Measurements from ENCODE around the gene ITGB1BP1.
A peak's percentile ranks its signal among the peaks of the same experiment; 100 is the strongest.

Gene ITGB1BP1

GRCh38 chr2:9423100-9423921 lies at the start of gene ITGB1BP1, which contains the start of gene CPSF3:
TSS of gene ITGB1BP1 (minus strand) at chr2:9423528. CDS start at chr2:9418697, 4,831 bp downstream.
TSS of gene CPSF3 (plus strand) at chr2:9423654. CDS start at chr2:9423774, 120 bp downstream.
- peak; percentile 98 for DNase-seq (ENCODE audit: low read depth, low spot score)
- TF ChIP-seq CTCF (IDR thresholded peaks at IDR 0.05; ENCODE audit: low read depth, low read length) = no peak
- in situ Hi-C loops (cut with HindIII; ENCODE audit: low sequenced_read_pairs) = no loop called here
- peak within 1 kb of the TSS; percentile 90 for H3K4me3 ChIP-seq (ENCODE audit: low read depth, low read length)

- no peak for TF ChIP-seq CTCF (IDR thresholded peaks at IDR 0.05; ENCODE audit: low read depth, low read length)
- in situ Hi-C loops (cut with HindIII; ENCODE audit: low sequenced_read_pairs) = no loop called here
- H3K4me3 ChIP-seq (ENCODE audit: low read depth, low read length) = no peak overlapping the region
Measured at GRCh38 chr2:9472511-9472910, 49.2 kb upstream of the ITGB1BP1 start.

GRCh38 chr2:9471206-9471605 lies 47.9 kb upstream of the ITGB1BP1 start:
- in situ Hi-C loops (cut with HindIII; ENCODE audit: low sequenced_read_pairs) = no loop called here
- no peak for DNase-seq (ENCODE audit: low read depth, low spot score)
- no peak for TF ChIP-seq CTCF (IDR thresholded peaks at IDR 0.05; ENCODE audit: low read depth, low read length)
- H3K4me3 ChIP-seq (ENCODE audit: low read depth, low read length) = no peak overlapping the region

More at GRCh38 chr2:9472511-9472910, 49.2 kb upstream of the ITGB1BP1 start:
- DNase-seq (ENCODE audit: low read depth, low spot score) = no peak

GRCh38 chr2:9467687-9468086 lies 44.4 kb upstream of the ITGB1BP1 start:
- DNase-seq (ENCODE audit: low read depth, low spot score) = no peak
- in situ Hi-C loops (cut with HindIII; ENCODE audit: low sequenced_read_pairs) = no loop called here
- H3K4me3 ChIP-seq (ENCODE audit: low read depth, low read length) = no peak overlapping the region
- TF ChIP-seq CTCF (IDR thresholded peaks at IDR 0.05; ENCODE audit: low read depth, low read length) = no peak

GRCh38 chr2:9466147-9466683 lies 42.9 kb upstream of the ITGB1BP1 start:
- no peak for TF ChIP-seq CTCF (IDR thresholded peaks at IDR 0.05; ENCODE audit: low read depth, low read length)
- in situ Hi-C loops (cut with HindIII; ENCODE audit: low sequenced_read_pairs) = no loop called here
- no peak for DNase-seq (ENCODE audit: low read depth, low spot score)
- H3K4me3 ChIP-seq (ENCODE audit: low read depth, low read length) = no peak overlapping the region

GRCh38 chr2:9465170-9465569 lies 41.8 kb upstream of the ITGB1BP1 start:
- TF ChIP-seq CTCF (IDR thresholded peaks at IDR 0.05; ENCODE audit: low read depth, low read length) = no peak
- H3K4me3 ChIP-seq (ENCODE audit: low read depth, low read length) = no peak overlapping the region
- in situ Hi-C loops (cut with HindIII; ENCODE audit: low sequenced_read_pairs) = no loop called here
- no peak for DNase-seq (ENCODE audit: low read depth, low spot score)
